Measurements from ENCODE around the gene SLC22A15.

SLC22A15 gene

DNA sequence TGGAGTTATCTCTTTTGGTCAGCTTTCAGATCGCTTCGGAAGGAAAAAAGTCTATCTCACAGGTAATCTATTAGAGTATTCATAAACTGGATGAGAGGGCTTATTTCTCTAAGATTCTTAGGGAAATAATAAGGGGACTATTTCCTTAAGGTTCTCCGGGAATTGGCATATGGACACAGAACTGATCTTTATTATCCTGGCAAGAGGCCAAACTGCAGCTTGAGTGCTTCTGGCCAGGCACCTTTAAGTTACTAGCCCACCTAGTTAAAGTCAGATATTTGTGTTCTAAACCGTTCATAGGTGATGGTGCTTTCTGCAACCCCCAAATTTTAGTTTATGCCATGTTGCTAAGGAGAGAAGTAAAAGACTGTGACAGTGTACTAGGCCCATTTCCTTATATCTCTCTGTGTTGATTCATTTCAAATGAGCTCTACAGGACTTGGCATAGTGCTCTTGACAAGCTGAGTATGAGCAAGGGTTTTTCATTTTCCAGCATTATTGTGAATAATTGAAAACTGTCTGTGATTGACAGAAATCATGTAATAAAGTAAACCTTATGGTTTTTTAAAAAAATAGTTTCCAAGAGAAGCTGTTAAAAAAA lies 43.4 kb downstream of the SLC22A15 start:
- no peak for DNase-seq (ENCODE audit: low spot score)
- in situ Hi-C loops (cut with MboI; ENCODE audit: low sequenced_read_pairs, unreplicated experiment): no loop called here
- TF ChIP-seq, protein P1, sequence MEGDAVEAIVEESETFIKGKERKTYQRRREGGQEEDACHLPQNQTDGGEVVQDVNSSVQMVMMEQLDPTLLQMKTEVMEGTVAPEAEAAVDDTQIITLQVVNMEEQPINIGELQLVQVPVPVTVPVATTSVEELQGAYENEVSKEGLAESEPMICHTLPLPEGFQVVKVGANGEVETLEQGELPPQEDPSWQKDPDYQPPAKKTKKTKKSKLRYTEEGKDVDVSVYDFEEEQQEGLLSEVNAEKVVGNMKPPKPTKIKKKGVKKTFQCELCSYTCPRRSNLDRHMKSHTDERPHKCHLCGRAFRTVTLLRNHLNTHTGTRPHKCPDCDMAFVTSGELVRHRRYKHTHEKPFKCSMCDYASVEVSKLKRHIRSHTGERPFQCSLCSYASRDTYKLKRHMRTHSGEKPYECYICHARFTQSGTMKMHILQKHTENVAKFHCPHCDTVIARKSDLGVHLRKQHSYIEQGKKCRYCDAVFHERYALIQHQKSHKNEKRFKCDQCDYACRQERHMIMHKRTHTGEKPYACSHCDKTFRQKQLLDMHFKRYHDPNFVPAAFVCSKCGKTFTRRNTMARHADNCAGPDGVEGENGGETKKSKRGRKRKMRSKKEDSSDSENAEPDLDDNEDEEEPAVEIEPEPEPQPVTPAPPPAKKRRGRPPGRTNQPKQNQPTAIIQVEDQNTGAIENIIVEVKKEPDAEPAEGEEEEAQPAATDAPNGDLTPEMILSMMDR (IDR thresholded peaks at IDR 0.05; ENCODE audit: borderline replicate concordance, control extremely low read depth, extremely low read depth, insufficient read depth, missing control alignments): no peak

DNA sequence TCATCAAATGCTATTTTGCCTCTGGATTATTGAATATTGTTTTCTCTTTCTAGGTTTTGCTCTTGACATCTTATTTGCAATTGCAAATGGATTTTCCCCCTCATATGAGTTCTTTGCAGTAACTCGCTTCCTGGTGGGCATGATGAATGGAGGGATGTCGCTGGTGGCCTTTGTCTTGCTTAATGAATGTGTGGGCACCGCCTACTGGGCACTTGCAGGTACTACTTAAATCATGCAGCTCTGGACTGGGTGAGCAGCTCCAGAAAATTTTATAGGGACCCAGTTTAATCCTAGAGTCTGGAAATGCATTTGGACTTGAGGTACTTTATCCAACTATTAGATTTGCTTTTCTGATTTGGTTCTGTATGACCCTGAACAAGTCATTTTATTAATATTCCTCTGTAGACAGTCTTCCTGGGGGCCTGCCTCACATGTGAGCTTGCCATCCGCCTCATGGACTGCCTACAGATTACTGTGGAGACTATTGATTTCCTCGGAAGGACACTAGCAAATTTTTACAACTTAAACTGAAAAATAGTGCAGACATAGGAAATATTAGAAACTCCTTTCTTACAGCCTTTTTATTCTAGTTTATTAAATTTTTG lies 44.5 kb downstream of the SLC22A15 start:
- peak; percentile 65 for DNase-seq (ENCODE audit: low spot score)
- in situ Hi-C loops (cut with MboI; ENCODE audit: low sequenced_read_pairs, unreplicated experiment): no loop called here
- TF ChIP-seq, protein P1 (IDR thresholded peaks at IDR 0.05; ENCODE audit: borderline replicate concordance, control extremely low read depth, extremely low read depth, insufficient read depth, missing control alignments): peak; percentile 59

GRCh38 chr1:116024626-116025025 lies 48.3 kb downstream of the SLC22A15 start:
- no peak for DNase-seq (ENCODE audit: low spot score)
- TF ChIP-seq, protein P1 (IDR thresholded peaks at IDR 0.05; ENCODE audit: borderline replicate concordance, control extremely low read depth, extremely low read depth, insufficient read depth, missing control alignments): no peak
- in situ Hi-C loops (cut with MboI; ENCODE audit: low sequenced_read_pairs, unreplicated experiment): no loop called here

DNA sequence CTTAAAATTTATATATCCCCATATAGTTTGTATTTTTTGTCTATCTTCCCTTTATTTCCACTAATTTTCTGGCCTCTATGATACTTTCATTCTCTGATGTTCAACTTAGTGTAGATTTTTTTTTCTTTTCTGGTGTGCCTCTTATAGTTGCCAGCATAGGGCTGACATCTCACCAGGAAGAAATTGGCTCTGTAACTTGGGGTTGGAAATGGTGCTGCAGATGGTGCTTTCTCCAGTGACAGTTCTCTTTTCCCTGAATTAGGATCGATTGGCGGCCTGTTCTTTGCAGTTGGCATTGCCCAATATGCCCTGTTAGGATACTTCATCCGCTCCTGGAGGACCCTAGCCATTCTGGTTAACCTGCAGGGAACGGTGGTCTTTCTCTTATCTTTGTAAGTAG lies 50.3 kb downstream of the SLC22A15 start:
- DNase-seq (ENCODE audit: low spot score): no peak
- TF ChIP-seq, protein P1 (IDR thresholded peaks at IDR 0.05; ENCODE audit: borderline replicate concordance, control extremely low read depth, extremely low read depth, insufficient read depth, missing control alignments): no peak
- in situ Hi-C loops (cut with MboI; ENCODE audit: low sequenced_read_pairs, unreplicated experiment): no loop called here

GRCh38 chr1:116031302-116031835 lies 55.1 kb downstream of the SLC22A15 start:
- in situ Hi-C loops (cut with MboI; ENCODE audit: low sequenced_read_pairs, unreplicated experiment): no loop called here
- no peak for DNase-seq (ENCODE audit: low spot score)
- TF ChIP-seq, protein P1 (IDR thresholded peaks at IDR 0.05; ENCODE audit: borderline replicate concordance, control extremely low read depth, extremely low read depth, insufficient read depth, missing control alignments): no peak

DNA sequence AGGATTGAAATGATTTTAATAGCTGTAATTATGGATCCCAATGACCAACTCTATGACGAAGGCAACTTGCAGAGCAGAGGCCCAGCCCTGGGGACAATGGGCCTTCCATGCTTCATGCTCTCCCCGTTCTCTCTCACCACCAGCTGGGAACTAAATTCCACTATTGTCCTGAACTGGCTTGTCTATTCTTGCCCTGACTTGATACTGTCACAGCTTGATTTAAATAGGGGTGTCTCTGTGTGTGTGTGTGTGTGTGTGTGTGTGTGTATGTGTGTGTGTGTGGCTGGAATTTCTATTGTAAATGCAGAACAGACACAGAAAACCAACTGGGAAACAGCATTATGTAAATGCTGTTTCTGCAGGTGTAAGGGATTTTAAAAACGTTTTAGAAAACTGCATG lies 57.0 kb downstream of the SLC22A15 start:
- DNase-seq (ENCODE audit: low spot score): no peak
- in situ Hi-C loops (cut with MboI; ENCODE audit: low sequenced_read_pairs, unreplicated experiment): no loop called here
- TF ChIP-seq, protein P1 (IDR thresholded peaks at IDR 0.05; ENCODE audit: borderline replicate concordance, control extremely low read depth, extremely low read depth, insufficient read depth, missing control alignments): no peak
